Esophagus muscularis mucosa (tissue), 4 donors: ENCODE results near the gene EFCAB8. TPM values are rescaled to one million over a fixed set of nuclear protein-coding genes. Genes with fewer than 3 reads are reported as not detected.

Experiments
- DNase-seq: peaks from one replicate; pipeline ENCODE4 v3.0.0-alpha.2; 2017; ENCODE audit errors: extremely low spot score
- H3K27ac ChIP-seq, 4 donors: fragments of 200-600 bp; sonication (generic); replicated peaks in 1 of 4; 1 replicate in 3 of 4; 2 replicates in 1 of 4; pipeline ENCODE4 v1.5.1; 2016 to 2019; ENCODE audit warnings: mild to moderate bottlenecking in 1 of 4
- H3K27me3 ChIP-seq, 4 donors: fragments of 200-600 bp; sonication (generic); one replicate each; pipeline versions ENCODE4 v1.5.1 to v1.6.0; 2016 to 2019
- H3K36me3 ChIP-seq, 4 donors: fragments of 200-600 bp; sonication (generic); one replicate each; pipeline ENCODE4 v1.5.1; 2016 to 2019
- H3K4me1 ChIP-seq, 4 donors: fragments of 200-600 bp; sonication (generic); one replicate each; pipeline ENCODE4 v1.5.1; 2016 to 2019
- H3K4me3 ChIP-seq, 4 donors: fragments of 200-600 bp; sonication (generic); 1 replicate in 2 of 4; 2 replicates in 2 of 4; pipeline ENCODE4 v1.5.1; 2016 to 2019; ENCODE audit warnings: mild to moderate bottlenecking in 4 of 4, moderate library complexity in 1 of 4
- H3K9me3 ChIP-seq, 4 donors: fragments of 200-600 bp; sonication (generic); 1 replicate in 3 of 4; 2 replicates in 1 of 4; pipeline ENCODE4 v1.5.1; 2016 to 2019
- EP300 ChIP-seq: sonication (generic); formaldehyde crosslinking; IDR thresholded peaks from one replicate; pipeline ENCODE4 v1.6.1; 2017; ENCODE audit warnings: antibody characterized with exemption
- POLR2A ChIP-seq: fragments of 450-650 bp; IDR thresholded peaks from one replicate; pipeline ENCODE4 v1.6.1; 2017; ENCODE audit warnings: antibody characterized with exemption, moderate library complexity, mild to moderate bottlenecking, low read depth
- POLR2AphosphoS5 ChIP-seq, 2 donors: sonication (generic); formaldehyde crosslinking; IDR thresholded peaks; one replicate each; pipeline ENCODE4 v1.6.1; 2017; ENCODE audit warnings: antibody characterized with exemption in 2 of 2
- WGBS: methylation state at CpG from one replicate; pipeline ENCODE4 v1.1.5; 2018; 5-methylcytosine and 5-hydroxymethylcytosine counted together
- intact Hi-C: fragments of 100-400 bp; cut with DNase I; formaldehyde crosslinking; loops from one replicate; pipeline ENCODE4 v1.15.1; 2023
- total RNA-seq, 4 donors: library from RNA; depleted of rRNA; stranded (reverse); fragments of >200 nt; gene quantifications; one replicate each; pipeline versions ENCODE4 v1.1.0 to v1.2.1, GENCODE V29; 2016
- TF ChIP-seq, protein P1 (sequence below), 3 experiments: fragments of 200-600 bp in 2 of 3; fragments of 450-650 bp in 1 of 3; sonication (generic) in 2 of 3; IDR thresholded peaks; one replicate each; pipeline ENCODE4 v1.5.1; 2017 to 2019; ENCODE audit warnings: antibody characterized with exemption in 3 of 3, mild to moderate bottlenecking in 2 of 3, moderate library complexity in 1 of 3

The EFCAB8 gene
- total RNA-seq, 4 donors from 2014 or later, result 0.17 to 0.92 TPM; not detected in 2

DNA sequence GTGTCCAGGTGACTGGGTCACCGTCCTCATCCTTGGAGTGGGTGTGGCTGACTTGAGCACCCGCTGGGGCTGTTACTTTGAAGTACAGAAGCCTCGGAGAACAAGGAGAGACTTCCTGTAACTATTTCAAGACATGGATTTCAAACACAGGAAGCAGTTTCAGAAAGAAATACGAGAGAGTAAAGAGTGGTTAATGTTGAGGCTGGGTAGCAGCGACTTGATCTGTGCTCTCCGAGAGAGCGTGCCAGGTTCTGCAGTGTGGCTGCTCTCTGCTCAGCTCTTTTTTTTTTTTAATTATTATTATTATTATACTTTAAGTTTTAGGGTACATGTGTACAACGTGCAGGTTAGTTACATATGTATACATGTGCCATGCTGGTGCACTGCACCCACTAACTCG is 17.5 kb upstream of the EFCAB8 start:
- Histone ChIP-seq H3K4me3 (no peak overlapping the region), H3K36me3 (peaks cover 47 to 88% (median 80%) of the 10 kb centered on the region in 4 donors), H3K9me3 (no peaks in the 10 kb centered on the region), H3K27ac (no peak overlapping the region), H3K4me1 (peaks cover 0 to 10% (median 1%) of the 10 kb centered on the region in 4 donors), H3K27me3 (no peaks in the 10 kb centered on the region)
- no peak for TF ChIP-seq POLR2AphosphoS5 (IDR thresholded peaks at IDR 0.05)
- TF ChIP-seq, protein P1, sequence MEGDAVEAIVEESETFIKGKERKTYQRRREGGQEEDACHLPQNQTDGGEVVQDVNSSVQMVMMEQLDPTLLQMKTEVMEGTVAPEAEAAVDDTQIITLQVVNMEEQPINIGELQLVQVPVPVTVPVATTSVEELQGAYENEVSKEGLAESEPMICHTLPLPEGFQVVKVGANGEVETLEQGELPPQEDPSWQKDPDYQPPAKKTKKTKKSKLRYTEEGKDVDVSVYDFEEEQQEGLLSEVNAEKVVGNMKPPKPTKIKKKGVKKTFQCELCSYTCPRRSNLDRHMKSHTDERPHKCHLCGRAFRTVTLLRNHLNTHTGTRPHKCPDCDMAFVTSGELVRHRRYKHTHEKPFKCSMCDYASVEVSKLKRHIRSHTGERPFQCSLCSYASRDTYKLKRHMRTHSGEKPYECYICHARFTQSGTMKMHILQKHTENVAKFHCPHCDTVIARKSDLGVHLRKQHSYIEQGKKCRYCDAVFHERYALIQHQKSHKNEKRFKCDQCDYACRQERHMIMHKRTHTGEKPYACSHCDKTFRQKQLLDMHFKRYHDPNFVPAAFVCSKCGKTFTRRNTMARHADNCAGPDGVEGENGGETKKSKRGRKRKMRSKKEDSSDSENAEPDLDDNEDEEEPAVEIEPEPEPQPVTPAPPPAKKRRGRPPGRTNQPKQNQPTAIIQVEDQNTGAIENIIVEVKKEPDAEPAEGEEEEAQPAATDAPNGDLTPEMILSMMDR (IDR thresholded peaks at IDR 0.05), result no peak
- TF ChIP-seq POLR2A, result no peak
- TF ChIP-seq EP300, result no peak
- DNase-seq, result no peak
- 64% methylated on average over 9 of the region's 9 CpGs for WGBS
- intact Hi-C loops, result no loop called here

DNA sequence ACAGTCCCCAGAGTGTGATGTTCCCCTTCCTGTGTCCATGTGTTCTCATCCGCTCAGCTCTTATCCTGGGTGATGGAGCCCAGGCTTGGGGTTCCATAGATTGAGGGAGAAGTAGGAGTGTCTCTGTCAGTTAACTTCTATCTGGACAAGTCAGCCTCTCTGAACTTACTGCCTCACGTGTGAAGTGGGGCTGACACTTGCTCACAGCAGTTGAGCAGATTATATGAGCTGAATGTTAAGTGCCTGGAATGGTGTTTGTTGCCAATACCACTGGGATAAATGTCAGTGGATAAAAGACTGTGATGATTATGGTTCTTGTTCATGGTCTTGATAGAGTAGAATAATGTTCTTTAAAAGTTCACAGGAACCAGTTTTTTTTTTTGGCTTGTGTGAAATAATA is 17.1 kb upstream of the EFCAB8 start:
- peaks cover 0 to 11% (median 2%) of the 10 kb centered on the region in 4 donors for H3K4me1 ChIP-seq
- H3K27me3 ChIP-seq, result no peaks in the 10 kb centered on the region
- H3K4me3 ChIP-seq, result no peak overlapping the region
- no peak overlapping the region for H3K27ac ChIP-seq
- TF ChIP-seq POLR2AphosphoS5 (IDR thresholded peaks at IDR 0.05) (no peak), EP300 (no peak), POLR2A (no peak)
- TF ChIP-seq, protein P1 (IDR thresholded peaks at IDR 0.05), result no peak
- H3K36me3 ChIP-seq, result peaks cover 51 to 88% (median 80%) of the 10 kb centered on the region in 4 donors
- WGBS, result 90% methylated on average over 1 of the region's 2 CpGs
- no peaks in the 10 kb centered on the region for H3K9me3 ChIP-seq
- DNase-seq, result no peak
- intact Hi-C loops, result no loop called here

DNA sequence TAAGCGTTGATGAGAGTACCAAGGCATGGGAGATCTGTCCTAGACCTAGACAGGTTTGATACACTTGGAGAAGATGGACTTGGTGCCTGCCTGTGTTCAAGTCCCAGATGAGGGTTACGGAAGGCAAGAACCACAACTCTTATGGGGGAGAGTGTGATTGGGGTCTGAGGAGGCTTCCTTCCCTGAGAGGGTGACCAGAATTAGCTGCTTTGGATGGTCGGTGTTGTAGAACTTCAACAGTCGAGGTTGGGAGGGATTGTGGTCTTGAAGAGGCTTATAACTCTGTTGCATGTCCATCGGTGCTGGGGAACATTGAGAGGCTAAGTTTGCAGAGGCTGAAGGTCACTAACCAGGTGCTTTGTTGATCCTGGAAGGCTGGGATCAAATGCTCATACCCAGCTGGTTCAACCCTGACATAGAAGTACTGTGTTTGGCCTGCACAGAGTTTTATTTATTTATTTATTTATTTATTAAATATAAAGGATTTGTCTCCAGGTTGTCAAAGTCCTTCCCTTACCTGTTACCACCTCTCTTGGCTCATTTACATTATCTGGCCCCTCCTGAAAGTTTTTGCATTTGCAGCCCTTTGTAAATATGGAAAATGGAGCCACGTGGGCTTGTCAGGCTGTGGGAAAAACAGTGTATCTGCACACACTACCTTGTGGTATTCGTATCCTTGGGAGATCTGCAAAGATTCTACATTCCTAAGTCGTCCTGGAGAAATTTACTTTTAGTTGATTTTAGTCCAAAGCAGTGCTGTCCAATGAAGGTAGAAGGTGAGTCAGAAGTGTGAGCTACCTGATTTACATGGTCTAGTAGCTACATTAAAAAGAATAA is 15.8 kb upstream of the EFCAB8 start:
- WGBS, result 89% methylated on average over 8 of the region's 8 CpGs
- DNase-seq, result no peak
- peaks cover 54 to 88% (median 80%) of the 10 kb centered on the region in 4 donors for H3K36me3 ChIP-seq
- no peak overlapping the region for H3K4me3 ChIP-seq
- intact Hi-C loops, result no loop called here
- H3K9me3 ChIP-seq, result no peaks in the 10 kb centered on the region
- no peak overlapping the region for H3K27ac ChIP-seq
- TF ChIP-seq EP300 (no peak), POLR2A (no peak), POLR2AphosphoS5 (IDR thresholded peaks at IDR 0.05) (no peak)
- TF ChIP-seq, protein P1 (IDR thresholded peaks at IDR 0.05), result no peak
- no peaks in the 10 kb centered on the region for H3K27me3 ChIP-seq
- H3K4me1 ChIP-seq, result peaks cover 0 to 11% (median 2%) of the 10 kb centered on the region in 4 donors

DNA sequence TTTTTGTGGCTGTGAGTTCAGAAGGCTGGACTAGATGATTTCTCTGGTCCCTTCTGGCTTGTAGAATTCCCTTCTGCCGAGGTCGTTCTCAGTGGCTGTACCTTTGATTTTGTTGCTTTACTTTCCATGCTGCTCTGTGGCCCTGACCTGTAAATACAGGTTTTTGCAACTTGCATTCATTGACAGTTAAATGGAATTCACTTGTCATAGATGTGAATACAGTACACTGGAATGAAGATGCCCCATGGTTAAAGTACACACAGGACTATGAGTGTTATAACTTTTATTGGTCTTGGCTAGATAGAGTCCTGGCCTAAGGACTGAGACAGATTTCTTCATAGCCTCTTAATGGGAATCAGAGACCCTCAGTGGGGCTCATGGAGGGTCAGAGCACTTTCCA is 12.9 kb upstream of the EFCAB8 start:
- 96% methylated on average over 2 of the region's 2 CpGs for WGBS
- TF ChIP-seq POLR2AphosphoS5 (IDR thresholded peaks at IDR 0.05), result no peak
- Histone ChIP-seq H3K4me1 (peaks cover 0 to 11% (median 2%) of the 10 kb centered on the region in 4 donors), H3K9me3 (no peaks in the 10 kb centered on the region), H3K27me3 (no peaks in the 10 kb centered on the region), H3K4me3 (no peak overlapping the region), H3K27ac (no peak overlapping the region), H3K36me3 (peaks cover 58 to 87% (median 76%) of the 10 kb centered on the region in 4 donors)
- intact Hi-C loops, result no loop called here
- DNase-seq, result no peak

DNA sequence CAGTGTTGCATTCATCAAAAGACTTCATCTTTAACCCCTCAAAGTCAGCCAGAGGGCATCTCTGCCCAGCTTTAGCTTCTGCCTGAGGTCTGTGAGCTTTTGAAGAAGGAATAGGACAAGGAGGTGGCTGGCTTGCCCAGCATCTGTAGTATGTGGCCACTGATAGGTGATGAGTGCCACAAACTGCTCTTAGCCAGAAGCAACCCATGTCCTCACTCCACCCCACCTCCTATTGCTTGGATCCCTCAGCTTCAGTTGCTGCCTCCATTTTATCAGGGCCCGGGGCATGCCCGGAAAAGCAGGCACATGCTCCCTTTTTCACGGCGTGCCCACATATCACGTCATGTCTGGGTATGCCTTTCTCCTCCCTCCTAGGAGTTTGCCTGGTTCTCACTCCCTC is 11.9 kb upstream of the EFCAB8 start:
- no peaks in the 10 kb centered on the region for H3K27me3 ChIP-seq
- 97% methylated on average over 5 of the region's 5 CpGs for WGBS
- intact Hi-C loops, result no loop called here
- H3K4me3 ChIP-seq, result no peak overlapping the region
- no peak overlapping the region for H3K27ac ChIP-seq
- no peak for DNase-seq
- peaks cover 52 to 87% (median 77%) of the 10 kb centered on the region in 4 donors for H3K36me3 ChIP-seq
- H3K4me1 ChIP-seq, result peaks cover 0 to 11% (median 2%) of the 10 kb centered on the region in 4 donors
- no peaks in the 10 kb centered on the region for H3K9me3 ChIP-seq
- no peak for TF ChIP-seq POLR2AphosphoS5 (IDR thresholded peaks at IDR 0.05)
- TF ChIP-seq EP300, result no peak
- no peak for TF ChIP-seq POLR2A
- TF ChIP-seq, protein P1 (IDR thresholded peaks at IDR 0.05), result no peak
